Middle frontal gyrus (tissue), 1 donor: ENCODE measurements around the gene FXYD5.
"Not testable (repeated sequence)": the region's sequence is repeated elsewhere in the genome, so short reads cannot be mapped to it uniquely, and the experiment has no call there.

Experiments
- DNase-seq: peaks from one replicate; pipeline ENCODE4 v3.0.0-alpha.2; 2015; ENCODE audit warnings: low spot score; ENCODE audit errors: extremely low spot score

The FXYD5 gene

GRCh38 chr19:35177377-35178274 lies 23.1 kb downstream of the FXYD5 start:
- DNase-seq = no peak

- DNase-seq = no peak
Measured at GRCh38 chr19:35178701-35179100, 24.2 kb downstream of the FXYD5 start.

GRCh38 chr19:35179830-35180229 lies 25.3 kb downstream of the FXYD5 start:
- no peak for DNase-seq

- DNase-seq = no peak
Measured at GRCh38 chr19:35181387-35181786, 26.9 kb downstream of the FXYD5 start.

GRCh38 chr19:35184267-35184666 lies 29.7 kb downstream of the FXYD5 start:
- no peak for DNase-seq

GRCh38 chr19:35184884-35185283 lies 30.3 kb downstream of the FXYD5 start:
- DNase-seq = no peak

- no peak for DNase-seq
Measured at GRCh38 chr19:35194012-35194984, 39.8 kb downstream of the FXYD5 start.

GRCh38 chr19:35195830-35196229 lies 41.3 kb downstream of the FXYD5 start:
- no peak for DNase-seq

- DNase-seq = not testable (repeated sequence)
Measured at GRCh38 chr19:35196861-35197260, 42.3 kb downstream of the FXYD5 start.

GRCh38 chr19:35199481-35199880 lies 44.9 kb downstream of the FXYD5 start:
- DNase-seq = no peak

- no peak for DNase-seq
Measured at GRCh38 chr19:35202722-35203688, 48.5 kb downstream of the FXYD5 start.

GRCh38 chr19:35204799-35205732 lies 50.5 kb downstream of the FXYD5 start:
- DNase-seq = no peak

- no peak for DNase-seq
Measured at GRCh38 chr19:35205733-35206323, 51.3 kb downstream of the FXYD5 start.

- no peak for DNase-seq
Measured at GRCh38 chr19:35206379-35206778, 51.8 kb downstream of the FXYD5 start.

- no peak for DNase-seq
Measured at GRCh38 chr19:35206855-35207254, 52.3 kb downstream of the FXYD5 start.

- no peak for DNase-seq
Measured at GRCh38 chr19:35207391-35207871, 52.9 kb downstream of the FXYD5 start.

GRCh38 chr19:35208121-35208520 lies 53.6 kb downstream of the FXYD5 start:
- no peak for DNase-seq

- no peak for DNase-seq
Measured at GRCh38 chr19:35209646-35210045, 55.1 kb downstream of the FXYD5 start.

GRCh38 chr19:35211545-35212230 lies 57.2 kb downstream of the FXYD5 start:
- no peak for DNase-seq
